DOHH2 (cell line): ENCODE measurements around the gene C17orf100.

ENCODE experiments used
- CTCF ChIP-seq: fragments of 200-600 bp; sonication (generic); IDR thresholded peaks from one replicate; pipeline ENCODE4 v1.5.1; 2014; ENCODE audit warnings: antibody characterized with exemption, mild to moderate bottlenecking, low read depth, low read length; ENCODE audit not compliant: poor library complexity, severe bottlenecking
- EZH2phosphoT487 ChIP-seq: fragments of 200-600 bp; sonication (generic); IDR thresholded peaks from 2 replicates; pipeline ENCODE4 v1.6.1; 2017; ENCODE audit warnings: borderline replicate concordance, mild to moderate bottlenecking, antibody characterized with exemption, low read length, moderate library complexity, mixed read lengths

- TF ChIP-seq CTCF (no peak), EZH2phosphoT487 (no peak)
Observed at GRCh38 chr17:6683730-6684459, 32.3 kb downstream of the C17orf100 start.
